CD14-positive monocyte (primary cell): ENCODE data around the gene DSC3. TPM values are rescaled to one million over a fixed set of nuclear protein-coding genes. Genes with fewer than 3 reads are reported as not detected.

Source experiments
- DNase-seq, 3 donors: peaks; one replicate each; pipeline ENCODE4 v3.0.0-alpha.2; 2011 to 2022
- H2AFZ ChIP-seq: 2 replicates; pipeline ENCODE4 v1.6.0; 2012; ENCODE audit warnings: mild to moderate bottlenecking, low read depth, low read length, inconsistent platforms; ENCODE audit not compliant: insufficient read depth, poor library complexity, severe bottlenecking
- H3K27ac ChIP-seq, 2 donors: 1 replicate in 1 of 2; 2 replicates in 1 of 2; pipeline ENCODE4 v1.5.1; 2012 to 2013; ENCODE audit warnings: low read length in 2 of 2, control low read depth in 1 of 2, inconsistent platforms in 1 of 2, low read depth in 1 of 2, mild to moderate bottlenecking in 1 of 2
- H3K27me3 ChIP-seq, 2 donors: one replicate each; pipeline versions ENCODE4 v1.6.0 to v1.6.1; 2011 to 2013; ENCODE audit warnings: low read length in 2 of 2; ENCODE audit not compliant: control insufficient read depth in 2 of 2, insufficient read depth in 2 of 2
- H3K36me3 ChIP-seq, 2 donors: replicated peaks in 1 of 2; 1 replicate in 1 of 2; 2 replicates in 1 of 2; pipeline versions ENCODE4 v1.5.1 to v1.6.1; 2012 to 2013; ENCODE audit warnings: low read length in 2 of 2, control low read depth in 1 of 2, inconsistent platforms in 1 of 2, mild to moderate bottlenecking in 1 of 2; ENCODE audit not compliant: insufficient read depth in 2 of 2, control insufficient read depth in 1 of 2
- H3K4me1 ChIP-seq, 2 donors: 1 replicate in 1 of 2; 2 replicates in 1 of 2; pipeline versions ENCODE4 v1.5.1 to v1.6.1; 2012 to 2013; ENCODE audit warnings: low read length in 2 of 2, control low read depth in 1 of 2, inconsistent platforms in 1 of 2, mild to moderate bottlenecking in 1 of 2, moderate library complexity in 1 of 2; ENCODE audit not compliant: insufficient read depth in 2 of 2, control insufficient read depth in 1 of 2
- H3K4me2 ChIP-seq: replicated peaks from 2 replicates; pipeline ENCODE3; 2012; ENCODE audit warnings: low read length, moderate library complexity, mild to moderate bottlenecking; ENCODE audit not compliant: poor library complexity, severe bottlenecking; ENCODE audit errors: extremely low read depth
- H3K4me3 ChIP-seq, 3 experiments: fragments of 200-600 bp in 1 of 3; sonication (generic) in 1 of 3; replicated peaks in 1 of 3; 1 replicate in 2 of 3; 2 replicates in 1 of 3; pipeline ENCODE4 v1.5.1; 2011 to 2013; ENCODE audit warnings: low read length in 3 of 3, mild to moderate bottlenecking in 3 of 3, control low read depth in 2 of 3, low read depth in 2 of 3, inconsistent platforms in 1 of 3, moderate library complexity in 1 of 3
- H3K79me2 ChIP-seq: 2 replicates; pipeline ENCODE4 v1.6.0; 2012; ENCODE audit warnings: mild to moderate bottlenecking, control low read depth, inconsistent platforms, low read length, moderate library complexity; ENCODE audit not compliant: insufficient read depth
- H3K9ac ChIP-seq: 2 replicates; pipeline ENCODE4 v1.6.0; 2017; ENCODE audit warnings: low read length, mild to moderate bottlenecking; ENCODE audit not compliant: insufficient read depth, poor library complexity, severe bottlenecking
- H3K9me3 ChIP-seq, 2 donors: replicated peaks in 1 of 2; 1 replicate in 1 of 2; 2 replicates in 1 of 2; pipeline versions ENCODE4 v1.5.1 to v1.6.1; 2012 to 2013; ENCODE audit warnings: low read length in 2 of 2, control low read depth in 1 of 2; ENCODE audit not compliant: control insufficient read depth in 1 of 2, insufficient read depth in 1 of 2
- H4K20me1 ChIP-seq: 2 replicates; pipeline ENCODE4 v1.6.0; 2012; ENCODE audit warnings: mild to moderate bottlenecking, low read length, control low read depth, moderate library complexity; ENCODE audit not compliant: insufficient read depth
- H3K27ac Mint-ChIP-seq, 7 donors: one replicate each; pipeline ENCODE4 v1.8.0; 2020; ENCODE audit warnings: mild to moderate bottlenecking in 7 of 7, mixed read lengths in 7 of 7, moderate library complexity in 6 of 7, inconsistent platforms in 2 of 7
- H3K27me3 Mint-ChIP-seq, 3 donors: one replicate each; pipeline ENCODE4 v1.8.0; 2021 to 2022; ENCODE audit warnings: low read depth in 3 of 3, mild to moderate bottlenecking in 3 of 3, mixed read lengths in 3 of 3, moderate library complexity in 3 of 3, inconsistent platforms in 1 of 3
- H3K36me3 Mint-ChIP-seq, 2 donors: one replicate each; pipeline ENCODE4 v1.8.0; 2020; ENCODE audit warnings: mixed read lengths in 2 of 2, inconsistent platforms in 1 of 2, mild to moderate bottlenecking in 1 of 2
- H3K4me1 Mint-ChIP-seq: one replicate; pipeline ENCODE4 v1.8.0; 2020; ENCODE audit warnings: mild to moderate bottlenecking, mixed read lengths
- H3K4me3 Mint-ChIP-seq, 2 donors: one replicate each; pipeline ENCODE4 v1.8.0; 2020; ENCODE audit warnings: mild to moderate bottlenecking in 2 of 2, mixed read lengths in 2 of 2, moderate library complexity in 1 of 2
- H3K9me3 Mint-ChIP-seq, 7 donors: one replicate each; pipeline ENCODE4 v1.8.0; 2020 to 2022; ENCODE audit warnings: mixed read lengths in 7 of 7, mild to moderate bottlenecking in 6 of 7, moderate library complexity in 6 of 7, inconsistent platforms in 2 of 7
- WGBS: methylation state at CpG from one replicate; pipeline ENCODE4 v1.1.5; 2013; ENCODE audit warnings: missing lambda C conversion rate; ENCODE audit not compliant: insufficient coverage; 5-methylcytosine and 5-hydroxymethylcytosine counted together
- intact Hi-C, 2 donors: fragments of 100-400 bp; cut with micrococcal nuclease; formaldehyde crosslinking; loops; one replicate each; pipeline versions ENCODE4 v1.15.0 to v1.15.1; 2023
- polyA plus RNA-seq, 3 donors: library from polyadenylated mRNA; depleted of rRNA in 1 of 3; unstranded in 2 of 3; stranded (reverse) in 1 of 3; fragments of 300-500 nt in 2 of 3; fragments of >200 nt in 1 of 3; fragmentation: Illumina TruSeq in 2 of 3; gene quantifications; 1 replicate in 2 of 3; 2 replicates in 1 of 3; pipeline ENCODE4 v1.2.3, GENCODE V29; 2012 to 2021
- TF ChIP-seq, protein P1 (sequence below): fragments of 200-600 bp; IDR thresholded peaks from one replicate; pipeline ENCODE4 v1.8.0; 2022; ENCODE audit warnings: antibody characterized with exemption, mild to moderate bottlenecking

DSC3 gene
- polyA plus RNA-seq, 3 donors = not detected

DNA sequence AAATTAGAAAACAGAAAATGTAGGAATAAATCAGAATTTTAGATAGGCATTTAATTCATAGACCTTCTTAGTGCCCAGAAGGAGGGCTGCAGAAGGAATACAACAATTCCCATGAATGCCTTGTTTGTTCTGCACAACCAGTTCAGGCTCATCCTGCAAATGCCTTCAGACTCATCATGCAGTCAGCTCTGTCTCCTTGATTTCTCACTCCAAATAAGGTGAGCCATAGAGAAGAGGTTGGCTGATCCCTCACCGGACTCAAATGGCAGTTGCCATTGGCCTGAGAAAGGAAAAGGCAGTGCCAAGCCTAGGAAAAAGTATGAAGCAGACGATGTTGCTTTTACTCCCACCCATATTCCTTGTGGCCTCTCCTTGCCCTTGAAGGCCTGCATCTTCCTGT is 50.3 kb downstream of the DSC3 start:
- H3K4me1 Mint-ChIP-seq = peaks cover 3% of the 10 kb centered on the region

DNA sequence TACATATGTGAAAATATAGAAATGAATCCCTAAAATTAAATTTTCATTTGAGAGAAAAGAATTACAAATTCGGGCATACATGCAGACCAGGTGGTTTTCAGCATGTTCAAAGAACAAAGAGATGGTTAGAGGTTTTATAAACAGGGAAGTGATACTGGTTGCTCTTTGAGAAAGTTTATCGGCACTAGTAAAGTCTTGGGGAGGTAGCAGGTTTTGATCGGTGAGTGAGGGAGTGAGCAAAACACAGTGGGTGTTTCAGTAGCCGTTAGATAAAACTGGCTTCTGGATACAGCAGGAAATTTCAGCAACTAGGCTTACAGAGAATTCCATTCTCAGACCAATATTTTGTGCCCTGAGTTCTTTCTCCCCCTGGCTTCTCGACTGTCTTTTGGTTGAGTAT is 51.1 kb downstream of the DSC3 start:
- Histone ChIP-seq H3K4me1 (no peaks in the 10 kb centered on the region), H3K4me2 (no peak overlapping the region), H3K27me3 (peaks cover 0 to 2% of the 10 kb centered on the region in 2 donors), H4K20me1 (no peaks in the 10 kb centered on the region), H3K27ac (no peak overlapping the region), H2AFZ (no peak overlapping the region), H3K36me3 (no peaks in the 10 kb centered on the region), H3K4me3 (no peak overlapping the region), H3K9ac (no peak overlapping the region), H3K9me3 (no peaks in the 10 kb centered on the region), H3K79me2 (no peaks in the 10 kb centered on the region)
- TF ChIP-seq, protein P1, sequence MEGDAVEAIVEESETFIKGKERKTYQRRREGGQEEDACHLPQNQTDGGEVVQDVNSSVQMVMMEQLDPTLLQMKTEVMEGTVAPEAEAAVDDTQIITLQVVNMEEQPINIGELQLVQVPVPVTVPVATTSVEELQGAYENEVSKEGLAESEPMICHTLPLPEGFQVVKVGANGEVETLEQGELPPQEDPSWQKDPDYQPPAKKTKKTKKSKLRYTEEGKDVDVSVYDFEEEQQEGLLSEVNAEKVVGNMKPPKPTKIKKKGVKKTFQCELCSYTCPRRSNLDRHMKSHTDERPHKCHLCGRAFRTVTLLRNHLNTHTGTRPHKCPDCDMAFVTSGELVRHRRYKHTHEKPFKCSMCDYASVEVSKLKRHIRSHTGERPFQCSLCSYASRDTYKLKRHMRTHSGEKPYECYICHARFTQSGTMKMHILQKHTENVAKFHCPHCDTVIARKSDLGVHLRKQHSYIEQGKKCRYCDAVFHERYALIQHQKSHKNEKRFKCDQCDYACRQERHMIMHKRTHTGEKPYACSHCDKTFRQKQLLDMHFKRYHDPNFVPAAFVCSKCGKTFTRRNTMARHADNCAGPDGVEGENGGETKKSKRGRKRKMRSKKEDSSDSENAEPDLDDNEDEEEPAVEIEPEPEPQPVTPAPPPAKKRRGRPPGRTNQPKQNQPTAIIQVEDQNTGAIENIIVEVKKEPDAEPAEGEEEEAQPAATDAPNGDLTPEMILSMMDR = no peak
- Mint-ChIP-seq H3K4me1 (peaks cover 3% of the 10 kb centered on the region), H3K27ac (no peak overlapping the region), H3K36me3 (no peaks in the 10 kb centered on the region), H3K4me3 (no peak overlapping the region), H3K27me3 (peaks cover 0 to 2% (median 0%) of the 10 kb centered on the region in 3 donors), H3K9me3 (no peaks in the 10 kb centered on the region)
- 65% methylated on average over 2 of the region's 5 CpGs for WGBS
- intact Hi-C loops = no loop called here
- DNase-seq = no peak

More for the DNA sequence above, 50.3 kb downstream of the DSC3 start:
- Mint-ChIP-seq H3K27ac (no peak overlapping the region), H3K9me3 (no peaks in the 10 kb centered on the region), H3K27me3 (peaks cover 0 to 3% (median 2%) of the 10 kb centered on the region in 3 donors), H3K4me3 (no peak overlapping the region), H3K36me3 (no peaks in the 10 kb centered on the region)
- Histone ChIP-seq H3K27ac (no peak overlapping the region), H2AFZ (no peak overlapping the region), H3K27me3 (peaks cover 0 to 1% of the 10 kb centered on the region in 2 donors), H3K4me2 (no peak overlapping the region), H3K4me1 (no peaks in the 10 kb centered on the region), H3K9me3 (no peaks in the 10 kb centered on the region), H3K9ac (no peak overlapping the region), H3K79me2 (no peaks in the 10 kb centered on the region), H3K4me3 (no peak overlapping the region), H3K36me3 (no peaks in the 10 kb centered on the region), H4K20me1 (no peaks in the 10 kb centered on the region)
- intact Hi-C loops = no loop called here
- TF ChIP-seq, protein P1 = no peak
- no CpG with 5 or more reads among the region's 2 CpGs for WGBS
- DNase-seq = no peak
